Stimulated activated CD4-positive, alpha-beta T cell treated with anti-CD3 and anti-CD28 coated beads, Interleukin-2, amount 100 ng/mL, for 48 hours (primary cell): ENCODE results near the gene LMF1.
"Not testable (repeated sequence)": the region's sequence is repeated elsewhere in the genome, so short reads cannot be mapped to it uniquely, and the experiment has no call there.

ENCODE experiments used
- DNase-seq, 2 donors: peaks; one replicate each; pipeline ENCODE4 v3.0.0-alpha.2; 2020

Gene LMF1

GRCh38 chr16:969508-970385 is 1.0 kb downstream of the LMF1 start:
- DNase-seq, result no peak

DNA sequence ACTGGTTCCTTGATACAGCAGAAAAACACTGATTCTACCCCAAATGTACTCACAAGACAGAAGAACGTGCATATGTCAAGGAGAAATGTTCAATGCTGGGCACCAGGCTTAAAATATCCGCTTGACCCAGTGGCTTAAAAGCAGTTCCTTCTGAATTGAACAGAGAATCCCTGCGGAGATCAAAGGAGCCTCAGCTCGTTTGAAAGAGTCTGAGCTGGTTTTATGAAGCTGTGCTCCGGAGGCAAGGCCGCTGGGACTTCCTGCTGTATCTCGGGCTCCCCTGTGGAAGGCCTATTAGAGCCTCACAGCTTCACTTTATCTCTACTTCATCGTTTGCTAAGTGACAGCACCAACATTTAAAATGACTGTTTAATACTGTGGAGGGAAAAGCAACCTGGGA is 2.2 kb downstream of the LMF1 start:
- no peak for DNase-seq

- DNase-seq, result no peak
Observed at GRCh38 chr16:967546-968295, 3.1 kb downstream of the LMF1 start.

- DNase-seq, result no peak
Observed at GRCh38 chr16:967077-967541, 3.7 kb downstream of the LMF1 start.

DNA sequence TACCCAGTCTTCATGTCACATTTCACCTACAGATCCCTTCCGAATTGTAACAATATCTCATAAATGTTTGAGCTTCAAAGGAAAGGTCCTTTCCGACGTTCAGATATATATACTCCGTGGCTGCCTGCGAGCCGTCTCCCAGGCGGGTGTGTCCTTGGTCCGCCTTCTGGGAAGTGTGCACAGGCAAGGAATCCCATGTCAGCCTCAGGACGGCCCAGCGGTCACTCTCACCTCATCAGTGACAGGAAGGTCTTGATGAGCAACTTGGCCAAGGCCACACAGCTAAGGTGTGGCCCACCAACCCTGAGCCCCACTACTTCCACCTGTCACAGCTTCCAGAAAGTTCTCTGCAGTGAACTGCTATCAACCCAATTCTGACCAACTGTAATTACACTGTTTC is 4.3 kb downstream of the LMF1 start:
- DNase-seq, result no peak

DNA sequence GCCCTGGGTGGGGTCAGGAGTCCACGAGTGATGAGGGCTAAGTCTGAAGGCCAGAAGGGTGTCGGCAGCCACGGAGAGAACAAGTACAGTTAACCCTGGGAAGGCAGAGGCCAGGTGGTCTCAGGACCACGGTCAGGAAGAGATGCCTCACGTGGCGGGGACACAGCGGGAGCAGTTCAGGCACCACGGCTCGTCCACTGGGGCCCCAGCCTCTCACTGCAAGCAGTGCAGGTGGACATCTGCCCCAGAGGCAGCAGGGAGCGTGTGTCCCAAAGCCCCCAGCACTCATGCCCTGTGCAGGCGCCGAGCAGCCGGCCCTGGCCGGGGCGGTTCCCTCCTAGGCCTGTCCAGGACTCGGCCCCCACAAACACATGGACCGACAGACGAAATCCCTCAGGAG is 4.7 kb downstream of the LMF1 start:
- DNase-seq, result no peak

GRCh38 chr16:965487-965886 is 5.3 kb downstream of the LMF1 start:
- no peak for DNase-seq

GRCh38 chr16:965036-965395 is 5.8 kb downstream of the LMF1 start:
- DNase-seq, result no peak

GRCh38 chr16:964356-965035 is 6.3 kb downstream of the LMF1 start:
- peak; percentile 60 to 67 for DNase-seq

- DNase-seq, result no peak
Observed at GRCh38 chr16:963913-964312, 6.9 kb downstream of the LMF1 start.

DNA sequence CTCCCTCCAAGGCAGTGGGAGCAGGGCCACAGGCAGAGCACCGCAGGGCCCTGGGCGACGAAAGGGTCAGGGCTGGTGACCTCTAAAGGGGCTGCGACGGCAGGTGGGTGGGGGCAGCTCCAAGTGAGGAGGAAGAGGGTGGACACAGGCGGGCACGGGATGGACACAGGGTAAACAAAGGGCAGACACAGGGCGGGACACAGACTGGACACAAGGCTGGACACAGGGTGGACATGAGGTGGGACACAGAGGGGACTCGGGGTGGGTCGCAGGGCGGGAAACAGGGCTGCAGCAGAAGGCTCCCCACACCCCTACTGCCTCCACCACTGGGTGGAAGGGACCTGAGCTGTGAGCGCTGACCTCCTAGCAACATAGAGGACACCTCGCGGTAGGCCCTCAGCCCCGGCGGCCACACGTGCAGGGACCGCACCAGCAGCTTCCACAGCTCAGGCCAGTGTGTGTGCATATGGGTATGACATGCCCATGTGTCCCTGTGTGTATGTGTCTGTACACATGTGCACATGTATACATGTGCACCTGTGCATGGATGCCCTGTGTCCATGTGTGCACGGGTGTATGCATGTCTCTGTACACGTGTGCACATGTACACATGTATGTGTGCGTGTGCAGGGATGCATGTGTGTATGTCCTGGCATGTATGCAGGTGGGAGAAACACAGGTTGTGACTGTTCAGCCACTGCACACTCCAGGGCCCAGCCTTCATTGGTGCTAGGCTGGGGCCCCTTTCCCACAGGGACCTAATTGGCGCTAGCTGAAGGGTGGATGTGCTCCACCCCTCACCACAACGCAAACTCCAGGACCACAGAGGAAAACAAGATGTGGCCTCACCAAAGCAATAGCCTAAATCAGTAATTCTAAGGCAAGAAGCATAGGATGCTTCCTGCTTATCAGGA is 7.6 kb downstream of the LMF1 start:
- no peak for DNase-seq

DNA sequence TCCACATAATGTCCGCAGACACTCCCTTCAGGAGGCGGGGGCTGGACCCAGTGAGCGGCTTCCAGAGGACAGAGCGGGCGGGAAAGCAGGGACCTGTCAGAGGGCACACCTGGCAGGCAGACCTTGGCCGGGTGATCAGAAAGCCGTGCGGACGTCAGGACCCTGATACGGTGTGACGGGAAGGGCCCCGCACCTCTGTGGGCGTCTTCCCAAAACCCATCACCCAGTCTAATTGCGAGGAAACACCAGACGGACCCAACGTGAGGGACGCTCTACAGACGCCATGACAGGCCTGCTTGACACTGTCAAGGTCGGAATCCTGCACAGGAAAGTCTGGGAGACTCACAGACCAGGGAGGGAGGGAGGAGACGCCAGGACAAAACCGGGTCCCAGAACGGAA is 8.4 kb downstream of the LMF1 start:
- DNase-seq, result no peak

DNA sequence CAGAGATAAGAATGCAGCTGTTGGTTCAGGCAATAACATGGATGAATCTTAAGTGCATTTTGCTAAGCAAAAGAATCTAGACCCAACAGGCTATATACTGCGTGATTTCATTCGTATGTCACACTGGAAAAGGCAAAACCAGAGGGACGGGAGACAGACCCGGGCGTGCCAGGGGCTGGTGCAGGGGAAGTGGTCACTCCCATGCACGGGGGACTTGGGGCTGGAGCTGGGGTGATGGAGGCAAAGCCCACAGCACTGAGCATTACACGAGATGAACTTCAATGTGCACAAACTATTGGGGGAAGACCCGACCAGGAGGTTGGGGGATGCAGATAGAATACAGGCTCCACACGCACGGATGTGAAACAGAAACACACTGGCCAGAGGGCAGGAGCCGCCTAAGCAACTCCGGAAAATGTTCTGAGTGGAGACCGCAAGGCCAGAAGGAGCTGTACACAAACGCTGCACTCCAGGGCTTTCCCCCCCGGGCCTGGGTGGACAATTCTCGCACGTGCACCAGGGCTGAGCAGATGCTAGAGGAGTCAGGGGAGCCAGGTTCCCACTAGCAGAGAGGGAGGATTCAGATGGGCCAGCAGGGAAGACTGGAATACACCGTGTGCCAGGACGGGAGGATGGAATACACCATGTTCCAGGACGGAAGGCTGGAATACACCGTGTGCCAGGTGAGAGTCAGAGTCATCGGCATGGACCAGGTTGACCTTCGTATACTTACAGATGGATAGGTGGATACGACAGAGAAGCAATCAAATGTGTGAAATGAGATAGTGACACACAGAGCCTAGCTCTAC is 11.3 kb downstream of the LMF1 start:
- DNase-seq, result no peak

GRCh38 chr16:955766-956165 is 15.0 kb downstream of the LMF1 start:
- DNase-seq, result not testable (repeated sequence)

DNA sequence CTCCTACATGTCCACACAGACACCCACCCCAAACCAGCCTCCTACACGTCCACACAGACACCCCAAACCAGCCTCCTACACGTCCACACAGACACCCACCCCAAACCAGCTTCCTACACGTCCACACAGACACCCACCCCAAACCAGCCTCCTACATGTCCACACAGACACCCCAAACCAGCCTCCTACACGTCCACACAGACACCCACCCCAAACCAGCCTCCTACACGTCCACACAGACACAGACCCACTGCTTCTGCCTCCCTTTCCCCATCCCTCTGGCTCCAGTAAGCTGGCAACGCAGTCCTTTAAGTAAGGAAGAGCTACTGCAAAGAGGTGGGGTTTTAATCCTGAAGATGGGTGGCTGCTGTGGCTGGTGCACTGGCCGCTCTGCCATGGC is 17.0 kb downstream of the LMF1 start:
- not testable (repeated sequence) for DNase-seq

GRCh38 chr16:952321-952720 is 18.5 kb downstream of the LMF1 start:
- DNase-seq, result no peak

DNA sequence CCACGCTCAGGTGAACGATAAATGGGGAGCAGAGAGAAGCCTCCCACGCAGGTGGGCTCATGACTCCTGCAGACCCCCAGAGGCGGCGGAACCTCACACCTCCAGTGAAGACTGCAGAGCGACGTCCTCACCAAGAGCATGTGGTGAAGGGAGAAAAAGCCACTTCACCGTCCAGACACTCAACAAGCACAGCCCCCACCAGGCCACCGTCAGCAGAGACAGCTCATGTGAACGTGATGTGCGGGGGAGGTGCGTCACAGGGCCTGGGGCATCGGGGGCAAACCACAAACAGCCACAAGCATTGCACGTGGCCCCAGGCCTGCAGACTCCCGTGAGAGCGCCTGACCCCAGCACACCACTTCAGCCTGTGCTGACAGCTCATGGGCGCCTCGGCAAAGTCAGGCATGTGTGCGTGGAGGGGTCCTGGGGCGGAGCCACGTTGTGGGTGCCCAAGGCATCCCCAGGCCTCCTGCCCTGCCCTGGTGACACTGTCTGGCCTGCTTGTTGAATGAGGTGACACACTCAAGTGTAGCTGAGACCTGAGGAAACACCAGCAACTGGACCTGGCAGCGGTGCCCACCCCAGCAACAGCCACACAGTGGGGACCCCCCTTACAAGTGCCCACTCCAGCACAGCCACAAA is 19.0 kb downstream of the LMF1 start:
- no peak for DNase-seq

DNA sequence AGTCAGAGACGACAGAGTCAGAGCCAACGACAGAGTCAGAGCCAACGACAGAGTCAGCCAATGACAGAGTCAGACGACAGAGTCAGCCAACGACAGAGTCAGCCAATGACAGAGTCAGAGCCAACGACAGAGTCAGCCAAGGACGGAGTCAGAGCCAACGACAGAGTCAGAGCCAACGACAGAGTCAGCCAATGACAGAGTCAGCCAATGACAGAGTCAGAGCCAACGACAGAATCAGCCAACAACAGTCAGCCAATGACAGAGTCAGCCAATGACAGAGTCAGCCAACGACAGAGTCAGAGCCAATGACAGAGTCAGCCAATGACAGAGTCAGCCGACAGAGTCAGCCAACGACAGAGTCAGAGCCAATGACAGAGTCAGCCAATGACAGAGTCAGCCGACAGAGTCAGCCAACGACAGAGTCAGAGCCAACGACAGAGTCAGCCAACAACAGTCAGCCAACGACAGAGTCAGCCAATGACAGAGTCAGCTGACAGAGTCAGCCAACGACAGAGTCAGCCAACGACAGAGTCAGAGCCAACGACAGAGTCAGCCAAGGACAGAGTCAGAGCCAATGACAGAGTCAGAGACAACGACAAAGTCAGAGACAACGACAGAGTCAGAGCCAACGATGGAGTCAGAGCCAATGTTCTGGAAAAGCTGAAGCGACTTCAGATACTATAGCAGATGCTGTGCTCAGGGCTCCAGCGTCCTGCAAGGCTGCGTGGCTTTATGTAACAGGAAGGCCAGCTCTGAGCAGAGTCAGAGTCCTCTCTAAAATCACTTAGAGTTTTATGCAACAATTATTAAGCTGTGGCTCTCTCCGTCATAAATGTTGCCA is 19.8 kb downstream of the LMF1 start:
- DNase-seq, result not testable (repeated sequence)

DNA sequence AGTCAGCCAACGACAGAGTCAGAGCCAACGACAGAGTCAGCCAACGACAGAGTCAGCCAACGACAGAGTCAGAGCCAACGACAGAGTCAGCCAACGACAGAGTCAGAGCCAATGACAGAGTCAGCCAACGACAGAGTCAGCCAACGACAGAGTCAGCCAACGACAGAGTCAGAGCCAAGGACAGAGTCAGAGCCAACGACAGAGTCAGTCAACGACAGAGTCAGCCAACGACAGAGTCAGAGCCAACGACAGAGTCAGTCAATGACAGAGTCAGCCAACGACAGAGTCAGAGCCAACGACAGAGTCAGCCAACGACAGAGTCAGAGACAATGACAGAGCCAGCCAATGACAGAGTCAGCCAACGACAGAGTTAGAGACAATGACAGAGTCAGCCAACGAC is 22.0 kb downstream of the LMF1 start:
- not testable (repeated sequence) for DNase-seq

- not testable (repeated sequence) for DNase-seq
Observed at GRCh38 chr16:947922-948303, 22.9 kb downstream of the LMF1 start.
